T-helper 1 cell (primary cell): ENCODE data around the gene ZDHHC11.
"Not testable (repeated sequence)": the region's sequence is repeated elsewhere in the genome, so short reads cannot be mapped to it uniquely, and the experiment has no call there.

Experiments used
- DNase-seq, 5 donors: peaks; one replicate each; pipeline ENCODE4 v3.0.0-alpha.2; 2012 to 2020

ZDHHC11 gene

DNA sequence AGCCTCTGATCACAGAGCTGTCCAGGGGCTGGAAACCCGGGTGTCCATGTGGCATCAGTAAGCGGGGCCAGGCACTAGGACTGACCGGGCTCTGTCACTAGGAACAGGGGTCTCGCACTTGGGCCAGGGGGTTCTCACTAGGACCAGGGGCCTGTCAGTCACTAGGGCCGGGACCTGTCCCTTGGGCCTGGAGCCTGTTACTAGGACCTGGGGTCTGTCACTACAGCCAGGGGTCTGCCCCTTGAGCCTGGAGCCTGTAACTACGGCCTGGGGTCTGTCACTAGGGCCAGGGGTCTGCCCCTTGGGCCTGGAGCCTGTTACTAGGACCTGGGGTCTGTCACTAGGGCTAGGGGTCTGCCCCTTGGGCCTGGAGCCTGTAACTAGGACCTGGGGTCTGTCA, 76.5 kb downstream of the ZDHHC11 start:
- not testable (repeated sequence) for DNase-seq

GRCh38 chr5:773517-774264, 77.1 kb downstream of the ZDHHC11 start:
- no peak for DNase-seq

DNA sequence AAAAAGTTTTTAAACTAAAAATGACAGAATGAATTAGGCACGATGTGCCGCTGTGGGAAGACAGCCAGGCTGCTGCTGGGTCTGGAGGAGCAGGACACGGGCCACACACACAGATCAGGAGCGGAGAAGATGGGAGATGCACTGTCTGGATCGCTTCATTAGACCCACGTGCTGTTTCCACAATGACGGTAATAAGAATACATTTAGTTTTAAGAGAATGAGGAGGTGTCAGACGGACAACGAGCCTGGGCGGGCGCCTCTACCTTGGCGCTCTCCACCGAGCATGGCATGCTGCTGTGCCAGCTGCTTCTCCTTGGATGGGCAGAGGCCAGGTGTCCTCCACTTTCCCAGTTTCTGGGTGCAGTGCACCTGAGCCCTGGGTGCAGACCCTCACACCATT, 77.9 kb downstream of the ZDHHC11 start:
- not testable (repeated sequence) for DNase-seq

DNA sequence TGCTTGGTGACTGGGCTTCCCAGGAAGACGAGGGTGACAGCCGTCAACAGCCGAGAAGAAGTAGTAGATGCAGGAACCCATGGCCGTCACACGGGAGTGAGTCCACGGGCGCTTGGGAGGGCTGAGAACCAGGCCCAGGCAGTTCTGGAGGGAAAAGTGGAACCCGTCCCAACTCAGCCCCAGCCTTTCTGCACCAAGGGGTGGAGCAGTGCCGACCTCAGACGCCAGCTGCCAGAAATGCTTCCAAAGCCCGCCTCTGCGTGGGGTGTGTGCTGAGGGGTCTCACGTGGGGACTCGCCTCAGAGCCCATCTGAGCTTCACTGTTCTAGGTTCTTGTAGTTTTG, 78.3 kb downstream of the ZDHHC11 start:
- DNase-seq, result not testable (repeated sequence)

- DNase-seq, result not testable (repeated sequence)
These were observed 78.8 kb downstream of the ZDHHC11 start for GRCh38 chr5:771841-772546.

DNA sequence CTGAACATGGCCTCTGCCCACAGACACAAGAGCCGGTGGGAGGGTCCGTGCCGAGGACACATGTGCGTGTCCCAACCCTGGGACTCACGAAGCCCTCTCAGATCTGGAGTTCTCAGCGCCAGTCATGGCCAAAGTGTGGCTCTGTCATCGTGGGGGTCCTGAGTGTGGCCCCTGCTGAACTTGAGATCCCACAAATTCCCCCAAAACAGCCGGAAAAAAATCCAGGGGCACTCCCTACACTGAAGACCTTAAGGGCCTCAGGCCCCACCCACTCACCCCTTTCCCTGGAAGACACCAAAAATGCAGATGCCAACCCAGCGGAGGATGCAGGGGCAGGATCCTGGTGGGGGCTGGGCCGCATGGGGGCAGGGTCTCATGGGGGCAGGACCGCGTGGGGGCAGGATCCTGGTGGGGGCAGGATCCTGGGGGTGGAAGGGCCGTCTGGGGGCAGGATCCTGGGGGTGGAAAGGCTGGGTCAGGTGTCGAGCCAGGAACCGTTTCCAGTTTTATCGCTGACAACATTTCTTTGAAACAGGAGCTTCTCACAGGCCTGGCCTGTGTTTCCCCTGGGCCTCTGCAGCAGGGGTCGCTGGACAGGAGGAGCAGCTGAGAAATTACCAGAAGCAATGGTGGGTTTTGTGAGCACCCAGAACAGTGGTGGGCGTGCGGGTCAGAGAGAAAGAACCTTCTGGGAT, 79.6 kb downstream of the ZDHHC11 start:
- not testable (repeated sequence) for DNase-seq

DNA sequence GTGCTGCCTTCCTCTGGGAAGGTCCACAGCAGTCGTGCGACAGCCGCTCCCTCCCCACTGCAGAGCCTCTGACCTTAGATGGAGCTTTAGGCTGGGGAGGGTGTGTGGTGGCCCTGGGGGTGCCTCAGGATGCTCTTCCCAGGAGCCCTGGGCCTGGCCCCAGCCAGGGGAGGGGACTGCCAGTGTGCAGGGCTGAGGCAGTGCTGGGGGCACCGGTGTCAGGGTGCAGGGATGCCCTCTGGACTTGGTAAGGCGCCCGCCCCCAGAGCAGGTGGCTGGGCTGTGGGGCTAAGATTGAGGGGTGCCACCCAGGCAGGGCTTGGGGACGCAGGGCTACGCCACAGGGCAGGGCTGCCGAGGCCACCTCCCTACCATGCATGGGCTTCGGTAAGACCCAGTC, 80.2 kb downstream of the ZDHHC11 start:
- not testable (repeated sequence) for DNase-seq

DNA sequence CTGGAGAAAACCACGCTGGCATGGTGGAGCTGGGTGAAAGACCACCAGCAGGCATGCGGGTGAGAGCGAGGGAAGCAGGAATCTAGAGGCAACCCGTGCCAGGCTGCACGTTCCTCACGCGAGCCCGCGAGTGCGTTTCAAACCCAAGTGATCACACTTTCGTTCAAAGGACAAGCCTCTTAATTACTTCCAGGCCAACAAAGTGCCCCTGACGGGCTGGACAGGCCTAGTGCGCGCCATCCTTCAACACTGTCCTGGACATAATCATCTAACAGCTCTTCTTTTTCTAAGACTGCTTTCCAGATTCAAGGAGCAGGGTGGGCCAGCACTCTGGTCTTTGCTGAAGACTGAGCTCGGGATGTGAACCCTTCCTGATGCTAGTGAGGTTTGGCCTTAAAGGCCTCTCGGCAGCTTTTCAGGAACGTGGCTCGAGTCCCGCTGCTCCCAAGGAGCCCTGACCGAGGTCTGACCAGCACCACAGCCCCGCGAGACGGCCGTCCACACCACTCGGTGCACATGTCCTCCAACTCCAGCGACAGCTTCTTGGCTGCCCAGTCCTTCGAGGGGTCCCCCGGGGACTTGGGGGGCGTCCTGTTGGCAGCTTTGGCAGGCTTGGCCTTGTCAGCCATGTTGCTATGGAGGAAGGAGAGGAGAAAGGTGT, 81.2 kb downstream of the ZDHHC11 start:
- not testable (repeated sequence) for DNase-seq

- DNase-seq, result no peak
These were observed 83.9 kb downstream of the ZDHHC11 start for GRCh38 chr5:766666-767431.

DNA sequence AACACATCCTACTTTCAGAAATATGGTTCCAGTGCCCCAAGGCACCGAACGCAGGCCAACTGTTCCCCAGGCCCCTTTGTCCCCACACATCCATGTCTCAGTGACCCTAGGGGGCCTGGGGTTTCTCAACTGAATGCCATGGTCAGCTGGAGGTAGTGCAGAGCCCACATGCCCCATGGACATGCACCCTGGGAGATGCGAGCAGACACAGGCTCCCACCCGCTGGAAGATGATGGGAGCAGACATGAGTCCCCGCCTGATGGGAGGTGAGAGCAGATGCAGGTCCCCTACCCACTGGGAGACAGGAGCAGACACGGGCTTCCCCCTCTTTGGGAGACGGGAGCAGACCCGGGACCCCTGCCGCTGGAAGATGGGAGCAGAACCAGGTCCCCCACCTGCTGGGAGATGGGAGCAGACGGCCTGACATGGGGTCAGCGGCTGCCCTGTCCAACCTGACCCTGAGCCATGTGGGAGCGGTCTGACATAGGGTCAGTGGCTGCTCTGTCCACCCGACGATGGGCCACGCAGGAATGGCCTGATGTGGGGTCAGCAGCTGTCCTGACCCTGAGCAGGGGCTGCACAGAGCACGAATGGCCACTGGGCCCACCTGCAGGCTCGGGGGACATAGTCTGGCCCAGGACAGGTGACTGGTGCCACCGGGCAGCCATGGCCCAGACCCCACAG, 84.7 kb downstream of the ZDHHC11 start:
- no peak for DNase-seq

GRCh38 chr5:763998-764781, 86.6 kb downstream of the ZDHHC11 start:
- no peak for DNase-seq

- DNase-seq, result no peak
These were observed 87.4 kb downstream of the ZDHHC11 start for GRCh38 chr5:763397-763796.

GRCh38 chr5:762996-763395, 87.8 kb downstream of the ZDHHC11 start:
- DNase-seq, result not testable (repeated sequence)

DNA sequence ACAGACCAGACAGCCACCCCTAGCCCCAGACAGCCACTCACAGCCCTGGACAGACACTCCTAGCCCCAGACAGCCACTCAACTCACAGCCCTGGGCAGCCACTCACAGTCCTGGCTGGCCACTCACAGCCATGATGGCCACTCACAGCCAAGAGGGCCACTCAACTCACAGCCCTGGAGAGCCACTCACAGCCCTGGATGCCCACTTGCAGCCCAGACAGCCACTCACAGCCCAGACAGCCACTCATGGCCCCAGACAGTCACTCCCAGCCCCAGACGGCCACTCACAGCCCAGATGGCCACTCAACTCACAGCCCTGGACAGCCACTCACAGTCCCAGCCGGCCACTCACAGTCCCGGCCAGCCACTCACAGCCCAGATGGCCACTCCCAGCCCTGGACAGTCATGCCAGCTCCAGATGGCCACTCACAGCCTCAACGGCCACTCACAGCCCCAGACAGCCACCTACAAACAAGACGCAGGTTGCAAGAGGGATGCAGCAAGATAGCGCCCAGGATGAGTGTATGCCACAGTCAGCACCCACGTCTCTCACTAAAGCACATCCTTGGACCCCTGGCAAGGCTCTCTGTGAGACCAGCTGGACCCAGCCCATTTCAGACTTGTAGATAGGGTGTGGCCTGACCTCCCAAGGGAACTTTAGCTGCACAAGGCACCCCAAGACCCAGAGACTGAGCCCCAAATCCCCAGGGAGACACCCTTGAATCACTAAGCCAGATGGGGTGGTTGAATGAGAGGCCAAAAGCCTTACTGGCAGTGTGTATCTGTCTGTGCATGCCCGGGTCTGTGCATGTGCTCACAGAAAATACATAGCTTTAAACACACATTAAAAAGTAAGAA, 88.7 kb downstream of the ZDHHC11 start:
- no peak for DNase-seq

DNA sequence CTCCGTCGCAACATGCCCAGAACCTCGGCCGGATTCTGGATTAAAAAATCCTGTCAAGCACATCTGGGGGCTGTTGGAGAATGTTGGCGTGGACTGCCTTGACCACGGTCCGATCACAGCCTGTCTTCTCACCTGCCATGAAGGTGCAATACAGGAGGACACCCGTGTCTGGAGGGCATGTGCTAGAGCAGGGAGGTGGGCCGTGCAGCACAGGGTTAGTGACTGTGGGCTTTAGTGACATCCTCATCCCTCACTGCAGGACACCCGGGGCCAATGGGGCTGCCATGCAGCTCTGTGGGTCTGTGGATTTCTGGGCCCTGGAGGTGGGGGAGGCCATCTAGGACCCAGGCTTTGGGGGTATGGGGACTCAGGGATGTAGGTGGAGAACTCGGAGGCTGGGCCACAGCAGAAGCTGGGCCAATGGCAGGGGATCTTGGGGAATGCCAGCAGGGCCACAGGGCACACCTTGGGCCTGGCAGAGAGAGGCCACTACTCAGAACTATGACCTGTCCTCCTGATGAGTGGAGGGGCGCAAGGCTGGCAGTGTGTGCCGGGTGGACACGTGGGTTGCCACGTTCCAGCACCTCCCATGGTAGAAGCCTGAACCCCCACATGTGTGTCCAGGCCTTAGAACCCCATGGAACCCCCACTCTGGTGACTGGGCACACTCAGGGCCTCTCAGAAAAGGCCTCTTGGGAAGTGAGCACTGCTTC, 89.6 kb downstream of the ZDHHC11 start:
- no peak for DNase-seq

GRCh38 chr5:760363-761058, 90.3 kb downstream of the ZDHHC11 start:
- no peak for DNase-seq

- DNase-seq, result no peak
These were observed 90.9 kb downstream of the ZDHHC11 start for GRCh38 chr5:759781-760362.

DNA sequence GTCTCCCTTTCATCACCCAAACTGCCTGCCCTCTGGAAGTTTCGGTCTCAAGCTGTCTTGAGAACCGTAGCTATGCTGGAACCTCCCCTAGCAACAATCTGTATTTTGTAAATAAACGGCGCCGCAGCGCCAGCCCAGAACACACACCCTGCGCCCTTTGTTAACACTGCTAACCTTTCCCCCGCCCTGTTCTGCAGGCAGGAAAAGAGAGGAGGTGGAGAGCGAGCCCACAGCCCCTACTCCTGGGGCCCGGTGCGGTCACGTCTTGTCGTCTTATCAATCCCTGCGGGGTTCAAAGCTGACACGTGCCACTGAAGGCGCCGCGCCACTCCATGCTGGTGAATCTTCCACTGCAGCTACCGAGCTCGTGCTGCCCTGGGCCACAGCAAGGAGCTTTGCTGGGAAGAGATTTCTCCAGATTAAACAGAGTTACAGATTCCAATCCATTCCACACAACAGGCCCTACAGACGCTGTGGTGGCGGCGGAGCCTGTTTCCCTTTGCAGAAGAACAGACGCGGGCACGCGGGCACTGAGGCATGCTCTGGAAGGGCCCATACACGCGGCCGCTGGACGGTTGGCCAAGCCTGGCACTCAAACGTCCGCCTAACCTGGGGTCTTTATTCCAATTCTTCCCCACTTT, 91.6 kb downstream of the ZDHHC11 start:
- DNase-seq, result peak in 4 of 5 donors; percentile 40 to 72 (median 64)
